ENCODE measurements around the gene ARHGEF39. TPM values are rescaled to one million over a fixed set of nuclear protein-coding genes. Genes with fewer than 3 reads are reported as not detected.
A peak's percentile ranks its signal among the peaks of the same experiment; 100 is the strongest.

ARHGEF39 gene
- total RNA-seq, 1 donor from 2014 or later = 10.4 TPM

GRCh38 chr9:35656348-35656747 is 8.6 kb downstream of the ARHGEF39 start:
- no peak for DNase-seq (ENCODE audit: low spot score, unreplicated experiment)
- H3K27me3 Mint-ChIP-seq = peaks cover 6% of the 10 kb centered on the region
- H3K4me1 Mint-ChIP-seq (ENCODE audit: low read depth) = peaks cover 18% of the 10 kb centered on the region
- H3K36me3 Mint-ChIP-seq (ENCODE audit: insufficient read depth) = peaks cover 5% of the 10 kb centered on the region
- H3K9me3 Mint-ChIP-seq (ENCODE audit: low read depth) = no peaks in the 10 kb centered on the region
- H3K4me3 Mint-ChIP-seq (ENCODE audit: low read depth) = no peak overlapping the region
- H3K27ac Mint-ChIP-seq = no peak overlapping the region
- TF ChIP-seq CTCF (IDR thresholded peaks at IDR 0.05; ENCODE audit: unreplicated experiment) = no peak

GRCh38 chr9:35653611-35654010 is 11.4 kb downstream of the ARHGEF39 start:
- no peak for TF ChIP-seq CTCF (IDR thresholded peaks at IDR 0.05; ENCODE audit: unreplicated experiment)
- H3K4me3 Mint-ChIP-seq (ENCODE audit: low read depth) = no peak overlapping the region

GRCh38 chr9:35652829-35653209 is 12.2 kb downstream of the ARHGEF39 start:
- no peak for DNase-seq (ENCODE audit: low spot score, unreplicated experiment)
- Mint-ChIP-seq H3K9me3 (ENCODE audit: low read depth) (no peaks in the 10 kb centered on the region), H3K27me3 (peaks cover 15% of the 10 kb centered on the region), H3K4me3 (ENCODE audit: low read depth) (no peak overlapping the region), H3K27ac (no peak overlapping the region), H3K36me3 (ENCODE audit: insufficient read depth) (peaks cover under 1% of the 10 kb centered on the region), H3K4me1 (ENCODE audit: low read depth) (peaks cover 13% of the 10 kb centered on the region)
- no peak for TF ChIP-seq CTCF (IDR thresholded peaks at IDR 0.05; ENCODE audit: unreplicated experiment)

More at GRCh38 chr9:35653611-35654010, 11.4 kb downstream of the ARHGEF39 start:
- H3K4me1 Mint-ChIP-seq (ENCODE audit: low read depth) = peaks cover 13% of the 10 kb centered on the region
- H3K36me3 Mint-ChIP-seq (ENCODE audit: insufficient read depth) = peaks cover 2% of the 10 kb centered on the region
- H3K27me3 Mint-ChIP-seq = peaks cover 8% of the 10 kb centered on the region
- no peak for DNase-seq (ENCODE audit: low spot score, unreplicated experiment)
- H3K27ac Mint-ChIP-seq = no peak overlapping the region
- H3K9me3 Mint-ChIP-seq (ENCODE audit: low read depth) = no peaks in the 10 kb centered on the region

- Mint-ChIP-seq H3K9me3 (ENCODE audit: low read depth) (no peaks in the 10 kb centered on the region), H3K36me3 (ENCODE audit: insufficient read depth) (no peaks in the 10 kb centered on the region), H3K4me3 (ENCODE audit: low read depth) (no peak overlapping the region), H3K4me1 (ENCODE audit: low read depth) (peaks cover 15% of the 10 kb centered on the region), H3K27ac (no peak overlapping the region), H3K27me3 (peaks cover 18% of the 10 kb centered on the region)
- no peak for DNase-seq (ENCODE audit: low spot score, unreplicated experiment)
- TF ChIP-seq CTCF (IDR thresholded peaks at IDR 0.05; ENCODE audit: unreplicated experiment) = no peak
Measured at GRCh38 chr9:35651956-35652828, 12.8 kb downstream of the ARHGEF39 start.

GRCh38 chr9:35650341-35651158 is 14.4 kb downstream of the ARHGEF39 start, which contains the start of gene SIT1:
SIT1 (minus strand) TSS chr9:35650931; CDS start chr9:35650853, 78 bp downstream.
- H3K36me3 Mint-ChIP-seq (ENCODE audit: insufficient read depth) = no peaks in the 10 kb centered on the region
- DNase-seq (ENCODE audit: low spot score, unreplicated experiment) = no peak
- TF ChIP-seq CTCF (IDR thresholded peaks at IDR 0.05; ENCODE audit: unreplicated experiment) = no peak
- no peaks in the 10 kb centered on the region for H3K9me3 Mint-ChIP-seq (ENCODE audit: low read depth)
- peak within 1 kb of the TSS; percentile 16 for H3K4me3 Mint-ChIP-seq (ENCODE audit: low read depth)
- no peak within 1 kb of the TSS for H3K27ac Mint-ChIP-seq
- peaks cover 11% of the 10 kb centered on the region for H3K27me3 Mint-ChIP-seq
- H3K4me1 Mint-ChIP-seq (ENCODE audit: low read depth) = peaks cover 17% of the 10 kb centered on the region
